Upper lobe of left lung (tissue), 6 donors: ENCODE data around the gene BSCL2. TPM values are rescaled to one million over a fixed set of nuclear protein-coding genes. Genes with fewer than 3 reads are reported as not detected.
A peak's percentile ranks its signal among the peaks of the same experiment; 100 is the strongest.

Experiments used
- ATAC-seq, 2 donors: fragments of 200-7000 bp; cut with Tn5 transposase; one replicate each; pipeline ENCODE4 v1.9.1; 2022; ENCODE audit warnings: mild to moderate bottlenecking in 2 of 2, moderate library complexity in 2 of 2; ENCODE audit not compliant: low FRiP score in 2 of 2
- DNase-seq, 2 donors: peaks; one replicate each; pipeline ENCODE4 v3.0.0-alpha.2; 2019 to 2020
- H3K27ac ChIP-seq, 4 donors: fragments of 200-600 bp; sonication (generic); one replicate each; pipeline ENCODE4 v1.5.1; 2016 to 2019
- H3K27me3 ChIP-seq, 4 donors: fragments of 200-600 bp; sonication (generic); one replicate each; pipeline ENCODE4 v1.5.1; 2017 to 2019
- H3K36me3 ChIP-seq, 4 donors: fragments of 200-600 bp; sonication (generic); one replicate each; pipeline ENCODE4 v1.5.1; 2016 to 2019
- H3K4me1 ChIP-seq, 4 donors: fragments of 200-600 bp; sonication (generic); one replicate each; pipeline ENCODE4 v1.5.1; 2018 to 2019
- H3K4me3 ChIP-seq, 4 donors: fragments of 200-600 bp; sonication (generic); one replicate each; pipeline ENCODE4 v1.5.1; 2017 to 2019; ENCODE audit warnings: mild to moderate bottlenecking in 2 of 4, moderate library complexity in 1 of 4
- H3K9me3 ChIP-seq, 4 donors: fragments of 200-600 bp; sonication (generic); one replicate each; pipeline ENCODE4 v1.5.1; 2018 to 2019
- CTCF ChIP-seq, 6 experiments: fragments of 450-650 bp in 4 of 6; fragments of 200-600 bp in 2 of 6; sonication (generic) in 2 of 6; IDR thresholded peaks; one replicate each; pipeline ENCODE4 v1.5.1; 2016 to 2019; ENCODE audit warnings: antibody characterized with exemption in 6 of 6
- EP300 ChIP-seq, 4 donors: sonication (generic); formaldehyde crosslinking; IDR thresholded peaks; one replicate each; pipeline ENCODE4 v1.5.1; 2017; ENCODE audit warnings: antibody characterized with exemption in 4 of 4, control low read depth in 2 of 4
- POLR2A ChIP-seq, 4 donors: fragments of 450-650 bp; IDR thresholded peaks; one replicate each; pipeline ENCODE4 v1.5.1; 2016 to 2017; ENCODE audit warnings: antibody characterized with exemption in 4 of 4, mild to moderate bottlenecking in 2 of 4
- POLR2AphosphoS5 ChIP-seq, 2 donors: sonication (generic); formaldehyde crosslinking; IDR thresholded peaks; one replicate each; pipeline ENCODE4 v1.5.1; 2017; ENCODE audit warnings: antibody characterized with exemption in 2 of 2
- WGBS, 2 donors: methylation state at CpG; one replicate each; pipeline ENCODE4 v1.1.5; 2017 to 2018; 5-methylcytosine and 5-hydroxymethylcytosine counted together
- small RNA-seq, 4 donors: library from RNA; depleted of rRNA; stranded (forward); fragments of <200 nt; gene quantifications; one replicate each; pipeline ENCODE3, GENCODE V24; 2016
- total RNA-seq, 6 donors: library from RNA; depleted of rRNA in 4 of 6; stranded (reverse); fragments of >200 nt in 4 of 6; gene quantifications; one replicate each; pipeline versions ENCODE4 v1.1.0 to v1.2.1, GENCODE V29; 2016 to 2021
- donor health status: DM: no; HTN: no; CAD: no; lungs with moderate emphysema.
- donor health status: DM: no; HTN: yes; CAD: no; lungs with severe emphysema.

BSCL2 gene
- total RNA-seq, 6 donors from 2014 or later, result 75.5 to 198 (median 87.5) TPM

GRCh38 chr11:62644220-62644619 is 63.0 kb downstream of the BSCL2 start:
- no peaks in the 10 kb centered on the region for H3K27me3 ChIP-seq
- peak overlapping the region in 1 of 4 donors; percentile 95 for H3K27ac ChIP-seq
- DNase-seq, result no peak
- TF ChIP-seq POLR2A (IDR thresholded peaks at IDR 0.05), result no peak
- TF ChIP-seq EP300 (IDR thresholded peaks at IDR 0.05), result no peak
- no peak for TF ChIP-seq POLR2AphosphoS5 (IDR thresholded peaks at IDR 0.05)
- TF ChIP-seq CTCF (IDR thresholded peaks at IDR 0.05), result no peak
- peaks cover 17 to 32% (median 22%) of the 10 kb centered on the region in 4 donors for H3K4me1 ChIP-seq
- no peak overlapping the region for H3K4me3 ChIP-seq
- no peak for ATAC-seq
- WGBS, 2 donors, result 76 to 80% methylated on average over 8 of the region's 8 CpGs
- no peaks in the 10 kb centered on the region for H3K9me3 ChIP-seq
- peaks cover 7 to 50% (median 30%) of the 10 kb centered on the region in 4 donors for H3K36me3 ChIP-seq

Small RNA genes within 50 kb of the gene (small RNA-seq; reads per million reads assigned to genes)
- 0 reads per million in 4 donors for gene SNORA57

Other genes with a start within 250 kb of the BSCL2 start
- 1,000 to 10,000 TPM in 2 of 6 donors, 100 to 1,000 TPM in 4; 583 to 1,153 (median 829) TPM for gene AHNAK, start 160.6 kb downstream of the BSCL2 start, total RNA-seq
- 100 to 1,000 TPM; 557 to 997 (median 889) TPM for gene EEF1G, start 133.5 kb downstream of the BSCL2 start, total RNA-seq
- gene TUT1, start 115.9 kb downstream of the BSCL2 start, total RNA-seq, result 10 to 100 TPM in 3 of 6 donors, 1 to 10 TPM in 3; 5.3 to 25.4 (median 11.7) TPM
- 10 to 100 TPM; 57.6 to 88.0 (median 69.8) TPM for gene MTA2, start 105.6 kb downstream of the BSCL2 start, total RNA-seq
- gene EML3, start 94.6 kb downstream of the BSCL2 start, total RNA-seq, result 100 to 1,000 TPM in 1 of 6 donors, 10 to 100 TPM in 5; 31.0 to 148 (median 71.0) TPM
- 1 to 10 TPM; 3.1 to 9.2 (median 5.2) TPM for gene ROM1, start 94.2 kb downstream of the BSCL2 start, total RNA-seq
- 10 to 100 TPM; 21.3 to 43.9 (median 37.9) TPM for gene B3GAT3, start 85.4 kb downstream of the BSCL2 start, total RNA-seq
- gene GANAB, start 60.8 kb downstream of the BSCL2 start, total RNA-seq, result 100 to 1,000 TPM in 4 of 6 donors, 10 to 100 TPM in 2; 82.3 to 240 (median 138) TPM
- gene INTS5, start 54.1 kb downstream of the BSCL2 start, total RNA-seq, result 10 to 100 TPM in 5 of 6 donors, 1 to 10 TPM in 1; 9.5 to 31.5 (median 19.8) TPM
- 10 to 100 TPM; 16.8 to 42.0 (median 30.6) TPM for gene C11orf98, start 42.2 kb downstream of the BSCL2 start, total RNA-seq
- 10 to 100 TPM in 3 of 6 donors, 1 to 10 TPM in 3; 5.7 to 16.0 (median 10.0) TPM for gene CSKMT, start 42.1 kb downstream of the BSCL2 start, total RNA-seq
- gene UQCC3, start 35.8 kb downstream of the BSCL2 start, total RNA-seq, result 10 to 100 TPM in 1 of 6 donors, 1 to 10 TPM in 5; 5.0 to 12.6 (median 6.7) TPM
- gene LBHD1, start 35.2 kb downstream of the BSCL2 start, total RNA-seq, result 10 to 100 TPM in 1 of 6 donors, 1 to 10 TPM in 5; 3.6 to 19.9 (median 6.8) TPM
- 100 to 1,000 TPM; 104 to 186 (median 128) TPM for gene UBXN1, start 28.4 kb downstream of the BSCL2 start, total RNA-seq
- gene LRRN4CL, start 17.9 kb downstream of the BSCL2 start, total RNA-seq, result 1 to 10 TPM in 5 of 6 donors, under 1 TPM in 1; 0.61 to 6.4 (median 1.8) TPM
- not detected for gene GNG3, start 252 bp upstream of the BSCL2 start, total RNA-seq
- gene HNRNPUL2, start 20.0 kb upstream of the BSCL2 start, total RNA-seq, result 10 to 100 TPM; 23.9 to 76.5 (median 46.3) TPM
- 10 to 100 TPM; 18.9 to 31.5 (median 28.6) TPM for gene TTC9C, start 21.1 kb upstream of the BSCL2 start, total RNA-seq
- 10 to 100 TPM in 3 of 6 donors, 1 to 10 TPM in 3; 7.3 to 15.3 (median 11.7) TPM for gene ZBTB3, start 46.7 kb upstream of the BSCL2 start, total RNA-seq
- 10 to 100 TPM; 15.8 to 62.9 (median 38.8) TPM for gene POLR2G, start 54.2 kb upstream of the BSCL2 start, total RNA-seq
- 10 to 100 TPM; 16.7 to 51.3 (median 27.0) TPM for gene TAF6L, start 64.0 kb upstream of the BSCL2 start, total RNA-seq
- 10 to 100 TPM; 38.8 to 98.2 (median 56.2) TPM for gene TMEM179B, start 80.0 kb upstream of the BSCL2 start, total RNA-seq
- 10 to 100 TPM; 11.3 to 28.7 (median 15.4) TPM for gene TMEM223, start 84.6 kb upstream of the BSCL2 start, total RNA-seq
- gene NXF1, start 98.0 kb upstream of the BSCL2 start, total RNA-seq, result 100 to 1,000 TPM in 1 of 6 donors, 10 to 100 TPM in 5; 56.1 to 215 (median 81.2) TPM
- 10 to 100 TPM; 25.3 to 53.8 (median 44.9) TPM for gene STX5, start 124.6 kb upstream of the BSCL2 start, total RNA-seq
- gene TEX54, start 125.4 kb upstream of the BSCL2 start, total RNA-seq, result not detected
- 10 to 100 TPM; 31.5 to 56.6 (median 50.4) TPM for gene WDR74, start 132.2 kb upstream of the BSCL2 start, total RNA-seq
- 100 to 1,000 TPM; 120 to 236 (median 179) TPM for gene SLC3A2, start 173.5 kb upstream of the BSCL2 start, total RNA-seq
- 1 to 10 TPM in 4 of 6 donors, under 1 TPM in 1, not detected in 1; 0.59 to 7.3 (median 3.0) TPM for gene CHRM1, start 213.9 kb upstream of the BSCL2 start, total RNA-seq